LNCaP clone FGC (cell line): Measurements from ENCODE around the gene TIGD1.

Source experiments
- DNase-seq: peaks from one replicate; pipeline ENCODE4 v3.0.0-alpha.2; 2011; ENCODE audit warnings: low read depth
- H3K4me3 ChIP-seq: 2 replicates; pipeline ENCODE4 v1.5.1; 2011; ENCODE audit warnings: mild to moderate bottlenecking, low read depth, low read length, control low read depth
- TF ChIP-seq, protein P1 (sequence below): IDR thresholded peaks from 2 replicates; pipeline ENCODE4 v1.5.1; 2012; ENCODE audit warnings: mild to moderate bottlenecking; ENCODE audit not compliant: control insufficient read depth, insufficient read depth; ENCODE audit errors: extremely low read depth

TIGD1 gene

GRCh38 chr2:232556426-232556825 is 6.1 kb upstream of the TIGD1 start:
- H3K4me3 ChIP-seq, result no peak overlapping the region
- DNase-seq, result no peak
- TF ChIP-seq, protein P1, sequence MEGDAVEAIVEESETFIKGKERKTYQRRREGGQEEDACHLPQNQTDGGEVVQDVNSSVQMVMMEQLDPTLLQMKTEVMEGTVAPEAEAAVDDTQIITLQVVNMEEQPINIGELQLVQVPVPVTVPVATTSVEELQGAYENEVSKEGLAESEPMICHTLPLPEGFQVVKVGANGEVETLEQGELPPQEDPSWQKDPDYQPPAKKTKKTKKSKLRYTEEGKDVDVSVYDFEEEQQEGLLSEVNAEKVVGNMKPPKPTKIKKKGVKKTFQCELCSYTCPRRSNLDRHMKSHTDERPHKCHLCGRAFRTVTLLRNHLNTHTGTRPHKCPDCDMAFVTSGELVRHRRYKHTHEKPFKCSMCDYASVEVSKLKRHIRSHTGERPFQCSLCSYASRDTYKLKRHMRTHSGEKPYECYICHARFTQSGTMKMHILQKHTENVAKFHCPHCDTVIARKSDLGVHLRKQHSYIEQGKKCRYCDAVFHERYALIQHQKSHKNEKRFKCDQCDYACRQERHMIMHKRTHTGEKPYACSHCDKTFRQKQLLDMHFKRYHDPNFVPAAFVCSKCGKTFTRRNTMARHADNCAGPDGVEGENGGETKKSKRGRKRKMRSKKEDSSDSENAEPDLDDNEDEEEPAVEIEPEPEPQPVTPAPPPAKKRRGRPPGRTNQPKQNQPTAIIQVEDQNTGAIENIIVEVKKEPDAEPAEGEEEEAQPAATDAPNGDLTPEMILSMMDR, result no peak

DNA sequence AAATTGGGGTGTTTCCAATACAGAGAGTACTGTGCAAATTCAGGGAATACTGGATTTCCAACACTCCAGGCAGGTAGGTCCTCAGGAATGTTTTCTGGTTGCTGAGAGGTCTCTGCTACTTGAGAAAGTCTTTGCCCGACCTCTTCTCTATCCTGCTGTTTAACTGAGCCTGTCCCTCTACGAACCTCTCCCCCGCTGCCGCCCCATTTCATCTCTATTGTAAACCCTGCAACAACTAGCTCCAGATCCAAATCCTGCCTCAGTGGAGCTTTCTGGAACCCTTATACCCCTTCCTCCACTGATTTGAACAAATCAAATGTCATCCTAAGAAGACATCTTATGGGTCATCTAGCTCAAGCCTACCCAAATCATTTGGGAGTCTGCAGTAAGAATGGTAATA is 1.4 kb upstream of the TIGD1 start:
- no peak for DNase-seq
- TF ChIP-seq, protein P1, result no peak
- H3K4me3 ChIP-seq, result peak overlapping the region; percentile 90

- no peak for DNase-seq
- TF ChIP-seq, protein P1, result no peak
- peak overlapping the region; percentile 90 for H3K4me3 ChIP-seq
Measured at GRCh38 chr2:232551250-232551638, 887 bp upstream of the TIGD1 start.

DNA sequence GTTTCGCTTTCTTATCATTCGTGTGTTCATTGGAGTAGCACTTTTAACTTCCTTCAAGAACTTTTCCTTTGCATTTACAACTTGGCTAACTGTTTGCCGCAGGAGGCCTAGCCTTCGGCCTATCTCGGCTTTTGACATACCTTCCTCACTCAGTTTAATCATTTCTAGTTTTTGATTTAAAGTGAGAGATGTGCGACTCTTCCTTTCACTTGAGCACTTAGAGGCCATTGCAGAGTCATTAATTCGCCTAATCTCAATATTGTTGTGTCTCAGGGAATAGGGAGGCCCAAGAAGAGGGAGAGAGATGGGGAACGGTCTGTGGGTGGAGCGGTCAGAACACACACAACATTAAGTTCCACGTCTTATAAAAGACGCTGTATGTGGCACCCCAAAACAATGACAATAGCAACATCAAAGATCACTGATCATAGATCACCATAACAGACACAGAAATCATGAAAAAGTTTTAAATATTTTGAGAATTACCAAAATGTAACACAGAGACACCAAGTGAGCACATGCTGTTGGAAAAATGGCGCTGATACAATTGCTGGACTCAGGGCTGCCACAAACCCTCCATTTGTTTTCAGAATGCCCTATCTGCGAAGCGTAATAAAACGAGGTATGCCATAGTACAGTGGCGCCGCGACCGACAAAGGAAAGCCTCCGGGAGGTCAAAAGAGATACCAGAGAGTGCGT is 553 bp downstream of the TIGD1 start:
- TF ChIP-seq, protein P1, result no peak
- peak overlapping the region; percentile 90 for H3K4me3 ChIP-seq
- DNase-seq, result no peak

GRCh38 chr2:232547991-232548390 is 2.4 kb downstream of the TIGD1 start:
- H3K4me3 ChIP-seq, result no peak overlapping the region
- TF ChIP-seq, protein P1, result no peak
- DNase-seq, result no peak

- no peak for DNase-seq
- H3K4me3 ChIP-seq, result no peak overlapping the region
- TF ChIP-seq, protein P1, result no peak
Measured at GRCh38 chr2:232545511-232546375, 4.6 kb downstream of the TIGD1 start.
